AG08395 (cell line): Measurements from ENCODE around the gene RAET1L.
"Not testable (repeated sequence)": the region's sequence is repeated elsewhere in the genome, so short reads cannot be mapped to it uniquely, and the experiment has no call there.

Experiments used
- DNase-seq: peaks from one replicate; pipeline ENCODE4 v3.0.0; 2012; ENCODE audit warnings: mixed read lengths, low spot score

The RAET1L gene

DNA sequence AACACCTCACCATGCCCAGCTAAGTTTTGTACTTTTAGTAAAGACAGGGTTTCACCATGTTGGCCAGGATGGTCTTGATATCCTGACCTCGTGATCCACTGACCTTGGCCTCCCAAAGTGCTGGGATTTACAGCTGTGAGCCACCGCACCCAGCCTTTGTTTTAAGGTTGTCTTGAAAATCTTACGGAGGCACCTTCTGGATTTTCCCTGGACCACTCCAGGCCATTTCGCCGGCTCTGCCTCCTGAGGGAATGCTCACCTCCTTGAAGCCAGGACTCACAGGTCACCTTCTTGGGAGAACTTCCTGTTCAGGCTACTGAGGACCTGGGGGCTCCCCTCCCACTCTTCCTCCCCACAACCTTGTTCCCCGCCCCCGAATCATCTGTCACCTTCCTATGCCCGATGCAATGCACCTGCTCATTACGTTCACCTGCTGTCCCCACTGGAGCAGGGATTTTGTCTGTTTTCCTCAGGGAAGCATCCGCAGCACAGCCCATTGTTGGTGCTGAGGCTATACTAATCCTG is 19.4 kb upstream of the RAET1L start:
- DNase-seq, result no peak

DNA sequence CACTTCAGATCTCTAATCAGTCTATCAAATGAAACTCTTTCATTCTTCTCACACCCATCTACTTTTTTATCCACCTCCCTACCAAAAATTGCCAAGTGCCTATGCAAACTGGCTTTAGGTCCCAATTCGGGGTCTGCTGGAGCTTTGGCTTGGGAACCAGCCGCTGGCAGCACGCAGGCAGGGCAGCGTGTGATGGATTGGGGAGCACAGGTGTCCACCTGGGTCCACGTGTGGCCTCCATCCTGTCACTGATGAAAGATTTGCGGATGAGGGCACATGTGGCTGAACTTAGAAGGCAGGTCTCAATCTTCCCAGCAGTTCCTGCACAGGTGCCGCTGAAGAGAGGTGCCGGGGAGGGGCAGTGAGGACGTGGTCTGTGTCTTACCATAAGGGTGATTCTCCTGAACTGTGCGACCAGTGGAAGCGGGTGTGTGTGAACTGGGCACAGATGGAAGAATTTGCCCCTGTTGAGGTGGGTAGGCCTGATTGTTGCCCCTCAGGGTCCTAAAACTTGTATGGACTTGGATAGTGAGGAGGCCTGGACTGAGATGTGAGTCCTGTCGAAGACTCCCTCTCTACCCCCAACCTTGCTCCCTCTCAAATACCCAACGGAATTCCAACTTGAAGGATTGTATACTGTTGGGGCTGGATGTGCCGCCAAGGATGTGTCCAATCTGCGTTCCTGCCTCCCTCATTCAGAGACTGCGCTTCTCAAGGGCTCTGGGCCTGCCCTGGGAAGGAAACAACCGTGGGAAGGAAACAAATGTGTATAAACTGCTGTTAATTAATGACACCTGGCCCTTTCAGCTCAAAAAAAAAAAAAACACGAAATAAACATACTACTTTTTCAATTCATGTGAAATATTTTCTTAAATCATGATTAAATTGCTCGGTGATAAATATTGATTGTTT is 18.4 kb upstream of the RAET1L start:
- DNase-seq, result no peak

DNA sequence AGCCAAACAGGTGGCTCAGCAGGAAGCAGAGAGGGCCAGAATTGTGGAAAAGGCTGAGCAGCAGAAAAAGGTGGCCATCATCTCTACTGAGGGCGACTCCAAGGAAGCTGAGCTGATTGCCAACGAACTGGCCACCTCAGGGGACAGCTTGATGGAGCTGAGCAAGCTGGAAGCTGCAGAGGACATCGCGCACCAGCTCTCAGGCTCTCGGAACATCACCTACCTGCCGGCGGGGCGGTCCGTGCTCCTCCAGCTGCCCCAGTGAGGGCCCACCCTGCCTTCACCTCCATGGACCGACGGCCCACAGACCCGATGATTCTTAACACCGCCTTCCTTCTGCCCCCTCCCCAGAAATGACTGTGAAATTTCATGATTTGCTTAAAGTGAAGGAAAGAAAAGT is 17.8 kb upstream of the RAET1L start:
- DNase-seq, result no peak

DNA sequence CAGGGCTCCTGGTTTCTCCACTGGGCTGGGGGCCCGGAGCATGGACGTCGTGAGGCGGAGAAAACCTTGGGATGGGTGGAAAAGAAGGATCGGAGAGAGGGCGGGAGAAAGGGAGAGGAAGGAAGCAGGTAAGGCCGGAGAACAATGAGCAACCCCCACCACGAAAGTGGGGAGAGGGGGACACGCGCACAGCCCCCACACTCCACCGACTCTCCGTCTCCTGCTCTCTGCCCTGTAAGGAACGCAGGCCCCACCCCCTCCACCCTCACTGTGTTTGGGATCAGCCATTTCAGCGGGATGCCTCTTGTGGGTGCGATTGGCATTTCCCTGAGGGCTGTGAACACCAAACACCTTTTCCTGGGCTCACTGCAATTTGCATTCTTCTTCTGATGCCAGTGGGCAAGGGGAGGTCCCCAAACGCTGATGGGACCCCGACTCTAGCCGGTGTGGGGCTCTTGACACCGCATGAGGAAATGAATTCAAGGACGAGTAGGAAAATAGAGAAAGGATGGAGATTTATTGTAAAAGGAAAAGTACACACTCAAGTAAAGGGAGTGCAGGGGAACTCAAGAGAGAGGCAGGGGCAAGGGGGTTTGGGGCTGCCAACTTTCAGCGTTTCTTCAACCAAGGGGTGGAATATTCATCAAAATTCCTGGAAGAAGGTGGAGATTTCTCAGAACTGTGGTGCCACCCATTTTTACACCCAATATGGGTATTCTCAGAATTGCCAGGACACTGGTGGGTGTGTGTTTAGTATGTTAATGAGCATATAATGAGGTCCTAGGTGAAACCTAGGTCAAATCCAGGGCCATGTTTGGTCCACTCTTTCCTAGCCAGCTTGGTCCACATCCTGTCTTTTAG is 13.1 kb upstream of the RAET1L start:
- DNase-seq, result no peak

DNA sequence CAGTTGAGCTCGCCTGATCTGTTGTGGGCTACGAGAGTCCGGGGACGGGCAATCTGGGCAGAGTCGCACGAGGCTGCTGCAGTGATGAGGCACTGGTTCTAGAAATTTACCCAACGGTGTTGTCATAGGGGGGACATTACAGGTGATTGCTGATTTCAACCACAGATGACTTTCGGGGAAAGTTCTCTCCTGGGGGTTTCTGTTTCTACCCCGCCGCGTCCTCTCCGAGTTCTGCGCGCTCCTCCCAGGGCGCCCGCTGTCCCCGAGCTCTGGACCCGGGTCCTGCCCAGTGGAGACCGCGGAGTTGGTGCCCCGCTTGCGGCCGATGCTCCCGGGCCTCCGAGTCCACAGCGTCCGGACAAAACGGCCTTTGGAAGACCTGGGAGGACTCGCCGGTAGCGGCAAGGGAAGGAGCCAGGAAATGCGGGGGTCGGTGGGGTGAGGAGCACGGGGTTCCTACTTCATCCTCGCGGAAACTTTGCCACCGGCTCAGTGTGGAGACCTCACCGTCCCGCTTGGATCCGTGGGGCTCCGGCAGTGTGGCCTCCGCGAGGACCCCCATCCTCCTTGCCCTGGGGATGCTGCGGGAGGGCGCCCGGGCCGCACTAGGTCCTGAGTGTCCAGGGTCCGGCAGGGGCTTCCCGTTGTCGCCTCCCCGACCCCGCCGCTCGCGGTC is 12.3 kb upstream of the RAET1L start:
- DNase-seq, result no peak

DNA sequence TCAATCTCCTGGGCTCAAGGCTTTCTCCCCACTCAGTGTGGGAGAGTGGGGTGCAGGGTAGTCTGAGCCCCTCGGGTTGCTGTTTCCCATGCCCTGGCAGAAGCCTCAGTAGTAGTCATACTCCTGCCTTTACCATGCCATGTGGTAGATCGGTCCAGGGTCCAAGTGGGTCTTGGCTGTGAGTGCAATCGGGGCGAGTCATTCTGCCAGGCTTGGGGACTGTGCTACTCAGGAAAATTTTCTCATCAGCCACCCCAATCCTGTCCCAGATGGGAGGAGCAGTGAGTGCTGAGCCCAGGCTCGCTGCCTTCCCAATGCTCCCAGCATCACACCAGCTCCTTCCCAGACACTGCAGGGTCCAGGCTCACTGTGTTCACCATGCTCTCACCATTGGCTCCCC is 10.7 kb upstream of the RAET1L start:
- no peak for DNase-seq

DNA sequence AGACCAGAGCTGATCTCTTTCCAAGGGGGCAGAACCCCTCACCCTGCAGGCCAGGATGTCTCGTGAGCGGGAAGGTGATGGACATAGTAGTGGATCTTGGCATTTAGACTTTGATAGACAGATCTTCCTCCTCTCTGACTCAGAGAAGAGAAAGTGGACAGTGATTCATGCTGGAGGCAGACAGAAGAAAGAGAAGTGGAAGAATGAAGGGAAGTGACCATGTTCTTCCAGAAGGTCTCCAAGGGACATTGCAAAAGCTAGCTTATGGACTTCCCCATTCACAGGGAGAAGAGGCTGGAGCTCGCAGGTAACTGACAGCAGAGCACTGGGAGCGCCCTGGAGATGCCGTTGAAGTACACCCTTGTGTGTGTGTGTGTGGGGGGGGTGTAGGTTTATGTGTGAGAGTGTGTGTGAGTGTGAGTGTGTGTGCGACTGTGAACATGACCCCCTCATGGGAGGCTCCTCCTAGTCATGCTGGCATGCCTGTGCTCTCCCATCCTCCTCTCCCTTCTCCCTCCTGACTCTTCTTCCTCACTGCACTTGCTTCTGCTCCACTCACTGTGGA is 8.0 kb upstream of the RAET1L start:
- no peak for DNase-seq

DNA sequence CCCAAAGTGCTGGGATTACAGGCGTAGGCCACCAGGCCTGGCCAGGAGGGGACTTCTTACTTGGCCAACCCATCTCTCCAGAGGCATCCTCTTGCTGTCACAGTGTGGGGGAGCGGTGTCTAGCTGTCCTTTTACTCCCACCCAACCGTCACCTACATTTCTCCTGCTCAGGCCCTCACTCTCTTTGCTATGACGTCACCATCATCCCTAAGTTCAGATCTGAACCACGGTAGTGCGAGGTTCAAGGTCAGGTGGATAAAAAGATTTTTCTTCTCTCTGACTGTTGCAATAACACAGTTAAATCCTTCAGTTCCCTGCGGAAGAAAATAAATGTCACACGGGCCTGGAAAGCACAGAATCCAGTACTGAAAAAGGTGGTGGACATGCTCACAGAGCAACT is 7.3 kb upstream of the RAET1L start:
- no peak for DNase-seq

DNA sequence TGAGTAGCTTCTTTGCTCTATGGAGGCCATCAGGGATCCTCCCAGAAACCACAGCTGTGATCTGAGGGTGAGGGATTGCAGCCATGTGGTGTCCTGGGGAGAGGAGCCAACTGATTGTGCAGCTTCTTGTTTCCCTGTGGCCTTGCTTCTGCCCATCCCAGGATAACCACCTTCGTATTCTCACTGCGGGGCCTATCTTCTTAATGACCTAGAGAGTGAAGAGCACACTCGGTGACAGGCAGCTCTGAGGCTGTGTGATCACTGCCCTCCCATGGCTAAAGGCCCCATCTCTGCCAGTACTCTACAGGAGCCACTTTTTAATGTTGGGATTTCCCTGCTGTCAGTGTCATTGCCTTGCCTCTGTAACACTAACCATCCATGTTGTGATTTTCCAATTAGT is 5.3 kb upstream of the RAET1L start:
- no peak for DNase-seq

DNA sequence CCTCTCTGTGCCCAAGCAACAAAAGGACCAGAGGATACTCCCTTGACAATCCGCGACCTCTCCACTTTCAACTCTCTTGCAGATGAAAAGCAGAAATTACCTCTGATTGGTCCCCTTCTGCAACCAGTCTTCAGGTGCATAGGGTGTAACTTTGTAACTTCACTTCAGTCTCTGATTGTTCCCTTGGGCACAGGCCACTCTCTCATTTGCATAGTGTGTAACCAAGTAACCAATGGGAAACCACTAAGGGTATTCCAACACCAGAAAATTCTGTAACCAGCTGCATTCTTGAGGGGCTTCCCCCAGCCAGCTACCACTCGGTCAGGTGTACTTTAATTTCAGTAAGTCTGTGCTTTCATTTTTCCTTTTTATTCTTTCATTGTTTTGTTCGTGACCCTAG is 4.4 kb upstream of the RAET1L start:
- no peak for DNase-seq

DNA sequence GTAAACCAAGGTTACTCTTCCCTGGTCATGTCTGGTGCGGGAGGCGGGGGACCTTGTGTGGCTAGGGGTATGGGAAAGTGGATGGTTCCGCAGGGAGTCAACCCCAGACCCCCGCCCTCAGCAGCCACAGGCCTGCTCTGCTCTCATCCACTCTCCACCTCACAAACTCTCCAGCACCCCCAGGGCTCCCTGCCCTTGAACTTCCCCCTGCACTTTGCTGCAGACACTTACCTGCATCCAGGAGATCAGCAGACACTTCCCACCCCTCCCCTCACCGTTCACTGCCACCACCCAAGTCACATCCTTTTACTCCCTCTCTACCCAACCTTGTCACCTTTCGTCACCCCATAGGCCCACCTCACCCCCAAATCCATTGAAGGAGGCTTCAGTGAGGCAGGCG is 3.9 kb upstream of the RAET1L start:
- no peak for DNase-seq

DNA sequence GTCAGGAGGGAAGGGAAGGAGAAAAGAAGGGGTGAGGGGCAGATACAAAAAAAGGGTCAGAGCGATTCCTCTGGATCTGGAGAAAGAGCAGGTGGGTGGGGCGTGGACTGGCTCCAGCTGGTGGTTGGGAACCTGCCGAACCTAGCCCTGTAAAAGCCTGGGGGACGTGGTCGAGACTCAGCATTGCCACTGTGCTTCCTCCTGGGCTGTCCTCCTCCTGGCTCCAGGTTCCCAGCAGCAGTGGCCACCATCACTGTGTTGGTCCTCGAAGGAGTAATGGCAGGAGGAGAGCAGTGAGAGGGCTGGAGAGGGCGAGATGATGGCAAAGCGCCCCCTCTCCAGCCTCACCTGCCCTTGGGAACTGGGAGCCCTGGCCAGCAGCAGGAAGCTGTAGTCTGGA is 3.5 kb upstream of the RAET1L start:
- no peak for DNase-seq

DNA sequence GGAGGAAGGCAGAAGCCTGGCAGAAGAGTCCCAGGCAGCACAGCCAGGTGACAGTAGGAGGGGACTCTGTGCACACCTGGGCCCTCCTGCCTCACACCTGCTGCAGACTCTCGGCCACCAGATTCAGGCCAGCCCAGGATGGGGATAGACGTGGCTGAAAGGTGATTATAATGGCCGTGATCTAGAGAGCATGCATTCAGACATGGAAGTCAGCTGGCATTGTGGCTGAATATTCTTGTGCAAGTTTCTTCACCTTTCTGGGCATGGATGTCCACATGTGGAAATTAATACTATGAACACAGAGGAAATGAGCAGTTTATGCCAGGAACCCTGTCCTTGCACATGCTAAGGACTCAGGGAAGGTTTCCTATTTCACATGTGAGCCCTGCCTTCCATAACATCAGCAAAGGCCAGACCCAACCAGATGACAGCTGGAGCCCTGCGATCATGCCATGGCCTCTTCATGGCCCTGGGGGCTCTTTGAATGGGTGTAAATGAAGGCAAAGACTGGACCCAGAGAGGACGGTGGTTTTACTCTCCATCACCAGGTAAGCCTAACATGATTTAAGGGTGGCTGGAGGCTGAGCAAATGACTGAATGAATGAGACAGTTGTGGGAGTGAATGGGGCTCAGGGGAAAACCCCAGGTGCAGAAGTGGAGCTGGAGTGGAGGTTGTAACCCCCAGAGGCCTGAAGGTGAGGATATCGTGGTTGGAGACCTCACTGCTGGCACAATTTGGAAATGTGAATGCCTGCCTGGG is 2.7 kb upstream of the RAET1L start:
- DNase-seq, result no peak

DNA sequence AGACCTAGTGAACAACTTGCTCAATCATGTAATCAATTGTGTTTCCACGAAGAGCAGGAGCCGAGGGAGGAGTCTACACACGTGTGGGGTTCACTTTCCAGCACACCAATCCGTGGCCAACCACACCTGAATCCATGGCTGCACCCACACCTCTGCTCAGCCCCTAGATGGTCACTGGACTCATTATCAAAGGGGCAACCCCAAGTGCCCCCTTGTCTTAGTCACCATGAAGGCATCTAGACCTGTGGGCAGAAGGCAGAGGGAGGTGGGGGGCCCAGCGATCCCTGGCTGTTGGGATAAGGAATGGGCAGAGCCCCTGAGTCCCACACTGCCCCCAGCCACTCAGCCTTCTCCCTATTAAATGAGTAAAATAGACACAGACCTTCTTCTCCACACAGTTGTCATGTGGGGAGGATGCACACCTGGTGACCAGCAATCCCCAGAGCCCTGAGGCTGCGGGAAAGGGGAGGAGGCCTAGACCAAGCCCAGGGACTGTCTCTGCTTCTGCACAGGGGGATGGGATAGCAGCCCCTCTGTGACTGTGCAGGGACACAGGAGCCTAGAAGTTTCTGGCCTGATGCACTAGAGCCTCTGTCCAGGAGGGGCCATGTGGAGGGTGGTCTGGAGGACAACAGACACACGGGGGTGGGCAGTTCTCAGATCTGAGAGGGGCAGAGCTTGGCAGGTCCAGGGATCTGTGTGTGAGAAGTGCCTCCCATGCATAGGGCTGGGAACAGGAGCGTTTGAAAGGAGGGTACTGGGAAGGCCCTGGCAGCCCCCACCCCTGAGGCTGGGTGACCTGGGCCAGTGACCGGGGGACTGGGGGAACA is 1.9 kb upstream of the RAET1L start:
- DNase-seq, result no peak

DNA sequence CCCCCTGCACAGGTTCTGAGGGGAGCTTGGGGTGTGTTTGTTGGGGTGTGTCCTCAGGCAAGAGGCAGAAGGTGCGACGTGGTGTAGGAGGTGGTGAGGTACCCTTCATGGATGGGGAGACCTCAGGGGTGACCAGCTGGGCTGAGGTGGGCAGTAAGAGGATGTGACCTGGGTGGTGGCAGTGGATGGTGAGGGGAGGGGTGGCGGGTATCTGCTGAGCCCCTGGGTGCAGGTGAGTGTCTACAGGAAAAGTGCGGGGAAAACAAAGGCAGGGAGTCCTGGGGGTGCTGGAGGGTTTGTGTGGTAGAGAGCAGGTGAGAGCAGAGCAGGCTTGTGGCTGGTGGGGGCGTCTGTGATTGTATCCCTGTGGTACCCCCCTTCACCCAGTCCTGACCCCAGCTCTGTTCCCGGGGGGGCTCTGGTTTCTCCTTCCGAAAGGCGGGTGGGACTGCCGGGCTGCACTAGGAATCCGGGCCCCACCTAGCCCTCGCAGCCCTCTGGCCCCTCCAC is 631 bp downstream of the RAET1L start:
- no peak for DNase-seq

DNA sequence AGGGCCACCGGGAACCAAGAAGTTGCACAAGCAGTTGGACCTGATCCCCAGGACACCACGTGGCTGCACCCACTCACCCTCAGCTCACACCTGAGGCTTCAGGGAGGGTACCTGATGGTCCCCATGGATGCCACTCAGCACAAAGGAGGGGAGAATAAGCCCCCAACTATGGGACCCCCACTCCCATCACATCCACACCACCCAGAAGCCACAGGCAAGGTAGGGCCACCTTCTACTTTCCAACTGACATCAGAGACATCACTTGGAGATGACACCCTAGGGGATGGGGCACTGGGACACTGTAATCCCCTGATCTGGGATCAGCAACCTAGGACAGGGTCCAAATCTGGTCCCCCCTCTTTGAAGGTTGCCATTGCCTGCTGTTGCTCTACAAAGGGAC is 1.3 kb downstream of the RAET1L start:
- DNase-seq, result not testable (repeated sequence)

DNA sequence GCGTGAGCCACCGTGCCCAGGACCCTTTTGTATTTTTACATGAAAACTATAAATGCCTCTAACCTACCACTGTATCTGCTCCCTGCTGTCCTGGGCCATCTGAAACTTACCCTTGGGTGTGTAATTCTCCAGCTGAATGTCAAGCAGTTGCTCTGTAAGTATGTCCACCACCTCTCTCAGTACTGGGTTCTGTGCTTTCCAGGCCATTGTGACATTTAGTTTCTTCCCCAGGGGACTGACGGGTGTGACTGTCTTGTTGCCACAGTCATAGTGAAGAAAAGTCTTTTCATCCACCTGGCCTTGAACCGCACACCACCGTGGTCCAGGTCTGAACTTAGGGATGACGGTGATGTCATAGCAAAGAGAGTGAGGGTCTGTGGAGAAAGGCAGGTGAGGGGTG is 3.5 kb downstream of the RAET1L start:
- not testable (repeated sequence) for DNase-seq

DNA sequence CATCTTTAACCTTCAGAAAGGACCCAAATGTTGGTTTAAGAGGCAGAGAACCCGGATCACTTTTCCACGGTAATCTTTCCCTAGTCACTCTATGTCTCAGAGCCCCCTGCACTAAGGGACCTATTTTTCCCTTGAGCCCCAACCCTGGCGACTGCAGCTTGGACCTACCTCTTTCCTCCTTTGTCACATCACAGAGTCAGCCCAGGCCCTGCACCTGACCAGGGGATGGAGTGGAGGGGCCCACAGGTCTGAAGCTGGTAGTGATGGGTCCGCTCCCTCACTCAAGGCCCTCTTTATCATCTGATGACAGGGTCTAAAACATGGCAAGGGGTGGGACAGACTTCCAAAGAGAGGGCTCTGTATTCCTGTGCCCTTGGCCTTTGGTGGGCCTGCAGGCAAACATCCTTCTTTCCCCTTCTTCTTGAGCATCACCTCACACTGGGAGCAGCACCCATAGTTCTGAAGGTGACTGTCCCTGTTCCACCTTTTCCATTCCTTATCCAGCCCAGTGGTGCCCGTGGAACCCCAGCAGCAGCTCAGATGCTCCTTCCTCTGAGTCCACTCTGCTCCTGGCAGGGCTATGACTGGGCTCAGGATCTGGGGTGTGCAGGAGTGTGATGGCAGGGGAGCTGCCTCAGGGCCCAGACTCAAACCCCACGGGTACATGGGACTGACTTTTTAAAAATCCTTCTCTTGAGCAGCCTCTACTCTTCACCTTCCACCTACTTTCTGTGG is 6.3 kb downstream of the RAET1L start:
- no peak for DNase-seq

DNA sequence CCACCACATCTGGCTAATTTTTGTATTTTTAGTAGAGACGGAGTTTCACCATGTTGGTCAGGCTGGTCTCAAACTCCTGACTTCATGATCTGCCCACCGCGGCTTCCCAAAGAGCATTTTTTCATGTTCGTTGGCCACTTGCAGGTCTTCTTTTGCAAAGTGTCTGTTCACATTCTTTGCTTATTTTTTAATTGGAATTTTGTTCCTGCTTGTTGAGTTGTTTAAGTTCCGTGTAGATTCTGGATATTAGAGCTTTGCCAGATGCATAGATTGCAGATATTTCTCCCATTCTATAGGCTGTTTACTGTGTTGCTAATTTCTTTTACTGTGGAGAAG is 8.2 kb downstream of the RAET1L start:
- DNase-seq, result not testable (repeated sequence)
